ENCODE data around the gene DDX19B.
A peak's percentile ranks its signal among the peaks of the same experiment; 100 is the strongest.
"Not testable (repeated sequence)": the region's sequence is repeated elsewhere in the genome, so short reads cannot be mapped to it uniquely, and the experiment has no call there.

The DDX19B gene

DNA sequence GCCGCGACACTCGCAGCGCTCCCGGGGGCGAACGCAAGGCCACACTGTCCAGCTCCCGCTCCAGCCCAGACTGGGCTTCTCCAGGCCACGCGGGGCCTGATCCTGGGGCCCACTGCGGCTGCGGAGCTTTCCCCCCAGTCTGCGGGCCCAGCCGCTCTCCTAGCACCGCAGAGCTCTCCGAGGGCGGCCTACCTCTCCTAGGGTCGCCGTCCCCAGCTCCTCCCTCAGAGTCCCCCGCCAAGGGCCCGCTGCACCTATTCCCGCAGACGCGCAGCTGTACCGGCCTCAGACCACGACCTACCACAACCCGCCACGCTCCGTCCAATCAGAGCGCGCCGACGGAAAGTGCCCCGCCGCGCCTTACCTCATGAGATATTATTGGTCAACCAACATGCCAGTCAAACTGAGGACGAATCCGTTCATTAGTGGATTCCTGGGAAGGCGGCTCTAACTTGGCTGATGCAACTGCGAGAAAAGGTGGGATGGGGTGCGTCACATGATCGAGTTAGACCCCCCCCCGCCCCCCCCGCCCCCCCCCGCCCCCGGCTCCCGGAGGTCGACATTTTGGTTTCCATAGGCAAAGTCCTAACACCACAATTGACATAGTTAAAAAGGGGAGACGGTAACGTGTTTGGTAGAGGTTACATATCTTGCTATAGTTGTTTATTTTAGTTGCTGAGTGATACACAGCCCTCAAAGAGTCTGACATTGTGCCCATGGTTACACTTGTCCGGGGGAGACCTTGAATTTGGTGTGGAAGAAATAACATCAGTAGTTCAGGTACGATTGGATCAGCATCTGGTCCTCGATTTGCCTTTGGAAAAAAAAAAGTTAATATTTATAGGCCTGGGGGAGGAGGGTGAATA, 9.5 kb upstream of the DDX19B start, which contains the start of gene AARS1:
Gene AARS1, minus strand, starts transcription at position 278 of the 866 bp plus-strand sequence. CDS start 6,743 bp downstream, outside the sequence.
- DNase-seq, result peak; percentile 99

DNA sequence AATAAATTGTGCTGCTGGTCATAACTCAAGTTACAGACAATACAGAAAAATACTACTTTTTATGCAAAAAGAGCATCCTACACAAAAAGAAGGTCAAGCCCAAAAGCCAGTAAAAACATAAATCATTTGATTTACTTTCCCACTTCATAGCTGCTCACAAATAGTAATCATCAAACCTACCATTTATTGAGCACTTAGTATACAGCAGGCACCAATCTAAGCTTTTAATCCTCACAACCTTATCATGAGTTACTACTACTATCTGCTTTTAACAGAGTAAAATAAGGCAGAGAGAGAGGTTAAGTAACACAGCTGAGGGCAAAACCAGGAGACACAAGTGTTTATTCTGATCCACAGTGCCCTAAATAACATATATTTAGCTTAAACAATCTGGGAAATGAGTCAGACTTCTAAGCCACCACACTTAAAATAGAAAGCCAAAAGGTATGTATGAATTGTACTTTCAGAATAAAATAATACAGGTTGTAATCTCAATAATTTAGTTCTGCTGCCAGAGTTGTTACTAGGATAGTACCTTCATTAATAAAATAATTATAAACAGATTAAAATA, 8.0 kb upstream of the DDX19B start:
- no peak for DNase-seq

DNA sequence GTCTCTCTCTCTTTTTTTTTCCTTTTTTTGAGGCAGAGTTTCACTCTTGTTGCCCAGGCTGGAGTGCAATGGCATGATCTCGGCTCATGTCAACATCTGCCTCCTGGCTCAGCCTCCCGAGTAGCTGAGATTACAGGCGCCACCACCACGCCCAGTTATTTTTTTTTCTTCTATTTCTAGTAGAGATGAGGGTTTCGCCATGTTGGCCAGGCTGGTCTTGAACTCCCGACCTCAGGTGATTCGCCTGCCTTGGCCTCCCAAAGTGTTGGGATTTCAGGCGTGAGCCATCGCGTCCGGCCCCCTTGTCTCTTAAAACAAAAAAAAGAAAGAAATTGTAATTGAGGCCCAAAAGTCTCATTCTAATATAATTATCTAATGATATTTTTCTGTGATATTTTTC, 6.8 kb upstream of the DDX19B start:
- DNase-seq, result not testable (repeated sequence)

DNA sequence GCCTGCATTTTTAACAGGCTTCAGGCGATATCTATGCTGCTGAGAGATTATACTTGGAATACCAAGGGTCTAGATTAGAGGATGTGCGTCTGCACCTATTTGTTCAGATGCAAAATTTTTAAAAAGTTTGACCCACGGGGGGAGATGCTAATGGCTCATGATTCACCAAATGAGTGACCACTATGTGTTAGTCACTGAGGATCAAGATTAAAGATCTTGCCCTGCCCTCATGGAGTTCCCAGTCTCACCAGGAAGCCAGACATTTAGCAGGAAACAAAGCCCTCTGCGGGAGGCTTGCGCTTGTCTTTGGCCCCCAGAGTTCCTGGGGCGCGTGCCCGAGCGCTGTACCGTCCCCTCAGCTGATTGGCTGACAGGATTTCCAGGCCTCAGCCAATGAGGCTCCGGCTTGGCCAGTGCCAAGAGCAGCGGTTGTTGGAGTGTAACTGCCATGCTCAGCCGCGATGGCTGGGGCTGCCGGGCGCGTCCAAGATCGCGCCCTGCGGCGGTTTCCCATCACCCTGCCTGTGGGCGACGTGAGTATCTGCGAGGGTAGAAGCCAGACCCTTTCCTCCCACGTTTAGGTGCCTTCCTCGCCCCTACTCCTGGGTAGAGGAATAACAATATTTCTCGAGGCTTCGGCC, 4.5 kb upstream of the DDX19B start:
- DNase-seq, result no peak

DNA sequence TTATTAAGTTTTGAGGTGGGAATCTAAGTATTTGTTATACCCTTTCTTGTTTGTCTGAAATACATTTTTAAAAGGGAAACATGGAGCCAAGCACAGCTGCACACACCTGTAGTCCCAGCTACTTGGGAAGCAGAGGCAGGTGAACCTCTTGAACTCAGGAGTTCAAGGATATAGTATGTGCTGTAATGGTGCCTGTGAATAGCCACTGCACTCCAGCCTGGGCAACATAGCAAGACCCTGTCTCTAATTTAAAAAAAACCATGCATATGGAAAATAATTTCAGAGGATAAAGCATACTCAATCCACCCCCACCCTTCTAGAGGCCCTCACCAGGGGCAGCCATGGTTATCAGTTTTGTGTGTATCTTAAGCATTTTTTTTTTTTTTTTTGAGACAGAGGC, 3.4 kb upstream of the DDX19B start:
- DNase-seq, result no peak

DNA sequence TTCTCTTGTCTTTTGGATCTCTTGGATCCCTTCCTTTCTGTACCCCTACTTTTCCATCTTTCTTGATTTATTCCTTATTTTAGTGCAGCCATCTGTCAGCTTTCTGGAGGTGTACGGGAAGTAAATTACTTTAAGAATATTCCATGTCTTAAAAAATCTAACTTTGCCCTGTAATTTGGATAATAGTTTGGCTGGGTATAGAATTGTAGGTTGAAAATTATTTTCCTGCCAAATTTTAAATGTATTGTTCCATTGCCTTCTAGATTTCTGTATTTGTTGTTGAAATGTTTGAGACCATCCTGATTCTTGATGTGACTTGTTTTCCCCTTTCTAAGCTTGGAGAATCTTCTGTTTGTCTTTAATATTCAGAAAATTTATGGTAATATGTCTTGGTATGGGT, 2.1 kb downstream of the DDX19B start:
- no peak for DNase-seq

DNA sequence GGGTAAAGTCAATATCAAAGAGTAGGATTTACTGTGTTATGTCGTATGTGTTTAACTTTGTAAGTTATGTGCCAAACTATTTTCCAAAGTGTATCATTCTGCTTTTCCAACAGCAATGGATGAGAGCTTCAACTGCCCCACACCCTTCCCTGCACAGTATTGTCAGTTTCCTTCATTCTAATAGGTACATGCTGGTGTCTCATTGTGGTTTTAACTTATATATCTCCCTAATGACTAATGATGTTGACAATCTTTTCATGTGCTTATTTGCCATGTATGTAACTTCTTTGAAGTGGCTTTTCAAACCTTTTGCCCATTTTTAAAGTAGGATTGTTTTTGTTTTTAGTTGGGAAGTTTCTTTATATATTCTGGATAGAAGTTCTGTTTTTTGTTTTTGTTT, 3.8 kb downstream of the DDX19B start:
- DNase-seq, result no peak

DNA sequence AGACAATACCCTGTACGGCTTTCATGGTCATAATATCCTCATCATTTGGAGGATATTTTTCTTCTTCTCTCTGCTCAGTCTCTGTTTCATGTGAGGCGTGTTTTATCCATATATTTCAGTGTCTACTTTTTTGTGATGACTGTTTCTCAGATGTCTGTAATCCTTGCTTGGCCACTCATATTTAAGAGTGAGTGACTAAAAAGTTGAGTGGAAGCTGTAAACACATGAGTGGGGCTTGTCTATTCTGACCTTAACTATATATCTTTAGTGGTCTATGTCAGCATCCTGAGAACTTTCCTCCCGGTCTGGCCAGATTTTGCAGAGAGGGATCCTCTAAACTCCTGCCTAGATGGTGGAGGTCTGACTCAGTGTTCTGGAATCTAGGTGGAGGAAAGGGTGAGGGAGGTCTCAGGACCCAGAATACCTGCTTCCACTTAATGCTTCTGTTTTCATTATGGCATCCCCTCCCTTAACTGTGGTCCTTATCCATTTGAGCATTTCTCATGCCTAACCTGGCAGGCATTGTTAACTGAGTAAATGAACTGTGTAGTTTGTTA, 6.0 kb downstream of the DDX19B start:
- DNase-seq, result no peak

DNA sequence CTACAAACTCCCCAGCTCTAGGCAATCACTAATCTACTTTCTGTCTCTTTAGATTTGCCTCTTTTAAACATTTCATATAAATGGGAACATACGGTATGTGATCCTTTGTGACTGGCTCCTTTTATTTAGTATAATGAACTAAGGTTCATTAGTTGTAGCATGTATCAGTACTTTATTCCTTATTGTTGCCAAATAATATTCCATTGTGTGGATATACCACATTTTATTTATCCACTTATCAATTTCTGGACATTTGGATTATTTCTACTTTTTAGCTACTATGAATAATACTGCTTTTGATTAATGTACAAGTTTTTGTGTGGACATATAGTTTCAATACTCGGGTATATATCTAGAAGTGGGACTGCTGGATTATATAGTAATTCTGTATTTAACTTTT, 7.9 kb downstream of the DDX19B start:
- DNase-seq, result no peak

DNA sequence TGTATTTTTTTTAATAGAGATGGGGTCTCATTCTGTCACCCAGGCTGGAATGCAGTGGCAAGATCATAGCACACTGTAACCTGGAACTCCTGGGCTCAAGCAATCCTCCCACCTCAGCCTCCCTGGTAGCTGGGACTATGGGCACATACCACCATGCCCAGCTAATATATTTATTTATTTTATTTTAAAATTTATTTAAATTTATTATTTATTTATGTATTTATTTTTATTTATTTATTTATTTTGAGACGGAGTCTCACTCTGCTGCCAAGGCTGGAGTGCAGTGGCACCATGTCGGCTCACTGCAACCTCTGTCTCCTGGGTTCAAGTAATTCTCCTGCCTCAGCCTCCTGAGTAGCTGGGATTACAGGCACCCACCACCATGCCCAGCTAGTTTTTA, 8.7 kb downstream of the DDX19B start:
- DNase-seq, result not testable (repeated sequence)

DNA sequence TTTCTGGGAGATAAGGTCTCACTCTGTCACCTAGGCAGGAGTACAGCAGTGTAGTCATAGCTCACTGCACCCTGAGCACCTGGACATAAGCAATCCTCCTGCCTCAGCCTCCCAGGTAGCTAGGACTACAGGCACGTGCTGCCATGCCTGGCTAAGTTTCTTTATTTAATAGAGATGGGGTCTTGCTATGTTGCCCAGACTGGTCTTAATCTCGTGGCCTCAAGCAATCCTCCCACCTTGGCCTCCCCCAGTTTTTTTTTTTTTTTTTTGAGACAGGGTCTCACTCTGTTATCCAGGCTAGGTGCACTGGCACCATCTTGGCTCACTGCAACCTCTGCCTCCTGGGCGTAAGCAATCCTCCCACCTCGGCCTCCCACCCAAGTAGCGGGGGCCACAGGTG, 21.1 kb downstream of the DDX19B start:
- no peak for DNase-seq

DNA sequence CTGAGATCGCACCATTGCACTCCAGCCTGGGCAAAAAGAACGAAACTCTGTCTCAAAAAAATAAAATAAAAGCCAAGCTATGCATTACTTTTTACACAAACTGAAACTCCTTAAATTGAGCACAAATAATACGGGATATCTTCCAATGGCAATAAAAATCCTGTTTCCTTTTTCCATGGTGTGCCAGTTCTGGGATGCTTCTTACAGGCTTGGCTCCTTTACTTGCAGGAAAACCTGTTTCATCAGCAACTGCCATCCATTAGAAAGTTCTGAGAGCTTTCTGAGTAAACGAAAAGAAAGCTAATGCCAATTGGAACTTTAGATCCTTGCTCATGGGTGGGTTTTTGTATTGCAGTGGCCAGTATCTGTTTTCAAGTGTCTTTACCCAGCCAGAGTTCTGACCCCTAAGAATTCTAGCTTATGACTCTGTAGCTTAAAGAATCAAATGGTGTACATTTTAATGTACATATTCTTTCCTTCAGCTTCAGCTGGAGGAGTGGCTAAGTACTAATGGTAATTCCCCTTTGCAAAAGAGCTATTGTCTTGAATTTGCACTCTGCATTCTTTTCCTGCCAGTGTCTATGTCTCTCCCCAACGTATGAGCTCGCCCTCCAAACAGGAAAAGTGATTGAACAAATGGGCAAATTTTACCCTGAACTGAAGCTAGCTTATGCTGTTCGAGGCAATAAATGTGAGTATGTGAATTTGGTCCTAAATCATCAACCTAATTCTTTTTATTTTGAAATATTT, 26.2 kb downstream of the DDX19B start:
- no peak for DNase-seq

DNA sequence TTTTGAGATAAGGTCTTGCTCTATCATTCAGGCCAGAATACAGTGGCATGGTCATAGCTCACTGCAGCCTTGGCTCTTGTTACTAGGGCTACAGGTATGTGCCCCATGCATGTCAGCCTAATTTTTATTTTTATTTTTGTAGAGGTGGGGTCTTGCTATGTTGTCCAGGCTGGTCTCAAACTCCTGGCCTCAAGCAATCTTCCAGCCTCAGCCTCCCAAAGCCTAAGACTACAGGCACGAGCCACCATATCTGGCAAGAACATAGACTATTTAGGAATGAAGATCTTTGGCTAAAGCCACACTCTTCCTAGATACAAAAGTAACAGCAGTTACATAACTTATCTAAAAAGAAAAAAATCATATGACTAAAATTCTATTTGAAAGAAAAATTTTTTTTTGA, 32.1 kb downstream of the DDX19B start:
- DNase-seq, result no peak

DNA sequence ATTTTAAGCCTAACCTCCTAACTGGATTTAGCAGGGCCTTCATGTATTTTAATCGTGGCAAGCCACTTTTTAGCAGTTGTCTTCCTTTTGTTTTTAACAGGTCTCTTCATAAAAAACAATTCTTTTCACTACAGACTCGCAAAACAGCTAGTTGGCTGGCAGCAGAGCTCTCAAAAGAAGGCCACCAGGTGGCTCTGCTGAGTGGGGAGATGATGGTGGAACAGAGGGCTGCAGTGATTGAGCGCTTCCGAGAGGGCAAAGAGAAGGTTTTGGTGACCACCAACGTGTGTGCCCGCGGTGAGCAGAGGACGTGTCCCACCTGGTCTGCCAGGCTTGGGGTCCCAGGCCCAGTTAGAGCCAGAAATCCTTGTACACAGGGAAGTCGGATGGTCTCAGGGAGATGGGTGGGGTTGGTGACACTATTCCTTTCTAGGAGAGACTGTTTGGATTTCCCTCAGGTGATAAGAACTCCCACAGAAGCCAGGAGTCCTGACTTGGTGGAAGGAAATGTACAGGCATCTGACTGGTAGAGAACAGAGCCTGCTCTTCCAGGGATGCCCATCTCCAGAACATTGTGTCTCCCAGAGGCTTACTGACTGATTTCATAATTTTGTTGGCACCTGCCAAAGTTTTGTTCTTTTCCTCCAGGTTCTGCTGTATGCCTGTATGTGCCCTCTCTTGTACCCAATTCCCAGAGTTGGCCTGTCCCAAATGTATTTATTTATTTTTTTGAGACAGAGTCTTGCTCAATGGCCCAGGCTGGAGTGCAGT, 32.8 kb downstream of the DDX19B start:
- no peak for DNase-seq

DNA sequence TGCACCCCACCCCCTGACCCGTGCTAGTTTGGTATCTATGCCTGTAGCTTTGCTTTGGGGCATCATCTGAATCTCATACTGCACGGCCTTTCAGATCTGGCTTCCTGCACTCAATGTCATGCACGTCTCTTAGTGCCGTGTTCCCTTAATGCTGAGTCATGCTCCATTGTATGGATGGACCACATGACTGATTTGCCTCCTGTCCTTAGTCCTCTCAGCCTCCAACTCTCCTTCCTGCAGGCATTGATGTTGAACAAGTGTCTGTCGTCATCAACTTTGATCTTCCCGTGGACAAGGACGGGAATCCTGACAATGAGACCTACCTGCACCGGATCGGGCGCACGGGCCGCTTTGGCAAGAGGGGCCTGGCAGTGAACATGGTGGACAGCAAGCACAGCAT, 33.7 kb downstream of the DDX19B start:
- not testable (repeated sequence) for DNase-seq

DNA sequence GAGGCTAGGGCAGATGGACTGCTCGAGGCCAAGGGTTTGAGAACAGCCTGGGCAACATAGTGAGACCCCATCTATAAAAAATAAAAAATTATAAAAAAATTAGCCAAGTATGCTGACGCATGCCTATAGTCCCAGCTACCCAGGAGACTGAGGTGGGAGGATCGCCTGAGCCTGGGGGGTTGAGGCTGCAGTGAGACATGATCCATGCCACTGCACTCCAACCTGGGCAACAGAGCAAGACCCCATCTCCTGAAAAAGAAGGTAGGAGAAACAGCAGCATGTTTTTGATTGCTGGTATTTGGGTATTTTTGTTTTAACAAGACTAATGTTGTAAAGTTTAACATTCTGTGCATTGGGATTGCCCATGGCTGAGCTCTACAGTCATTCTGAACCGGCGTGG, 38.8 kb downstream of the DDX19B start:
- no peak for DNase-seq

DNA sequence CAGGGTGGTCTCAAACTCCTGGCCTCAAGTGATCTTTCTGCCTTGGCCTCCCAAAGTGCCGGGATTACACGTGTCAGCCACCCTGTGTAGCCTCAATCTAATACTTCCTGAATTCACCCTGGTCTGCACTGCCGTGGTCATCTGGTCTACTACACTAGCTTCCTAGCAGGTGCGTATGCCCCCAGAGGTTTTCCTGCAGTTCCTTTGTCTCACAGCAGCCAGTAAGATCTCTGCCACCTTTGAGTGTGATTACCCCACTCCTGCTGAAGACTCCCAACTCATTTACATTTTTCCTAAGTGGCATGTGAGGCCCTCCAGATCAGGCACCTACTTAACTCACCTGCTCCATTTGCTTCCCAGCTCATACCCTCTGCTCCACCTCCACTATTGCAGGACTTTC, 42.6 kb downstream of the DDX19B start:
- DNase-seq, result no peak

DNA sequence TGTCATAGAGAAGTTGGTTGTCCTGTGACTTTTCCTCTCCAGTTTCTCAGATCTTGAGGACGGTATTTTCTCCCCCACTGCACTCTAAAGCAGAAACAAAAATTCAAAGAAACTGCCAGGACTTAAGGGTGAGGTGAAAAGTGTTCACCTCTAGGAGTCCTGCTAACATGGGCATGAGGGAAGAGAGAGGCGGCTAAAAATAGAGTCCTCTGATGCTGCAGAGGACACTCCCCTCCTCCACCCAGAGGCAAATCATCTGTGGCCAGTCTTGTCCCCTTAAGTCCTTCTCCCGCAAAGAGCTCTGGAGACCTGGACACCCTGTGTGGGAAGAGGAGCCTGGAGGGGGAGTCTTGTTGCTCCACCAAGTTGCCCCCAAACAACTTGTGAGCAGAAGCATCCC, 43.0 kb downstream of the DDX19B start:
- no peak for DNase-seq

DNA sequence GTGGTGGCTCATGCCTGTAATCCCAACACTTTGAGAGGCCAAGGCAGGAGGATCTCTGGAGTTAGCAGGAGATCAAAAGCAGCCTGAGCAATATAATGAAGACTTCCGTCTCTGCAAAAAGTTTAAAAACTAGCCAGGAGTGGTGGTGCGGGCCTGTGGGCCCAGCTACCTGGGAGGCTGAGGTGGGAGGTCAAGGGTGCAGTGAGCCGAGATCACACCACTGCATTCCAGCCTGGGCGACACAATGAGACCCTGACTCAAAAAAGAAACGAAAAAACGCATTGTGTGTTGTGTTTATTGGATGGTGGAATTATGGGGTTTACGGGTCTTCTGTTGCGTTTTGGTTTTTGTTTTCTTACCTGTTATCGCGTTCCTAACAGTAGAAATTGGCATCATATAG, 46.9 kb downstream of the DDX19B start:
- DNase-seq, result no peak

DNA sequence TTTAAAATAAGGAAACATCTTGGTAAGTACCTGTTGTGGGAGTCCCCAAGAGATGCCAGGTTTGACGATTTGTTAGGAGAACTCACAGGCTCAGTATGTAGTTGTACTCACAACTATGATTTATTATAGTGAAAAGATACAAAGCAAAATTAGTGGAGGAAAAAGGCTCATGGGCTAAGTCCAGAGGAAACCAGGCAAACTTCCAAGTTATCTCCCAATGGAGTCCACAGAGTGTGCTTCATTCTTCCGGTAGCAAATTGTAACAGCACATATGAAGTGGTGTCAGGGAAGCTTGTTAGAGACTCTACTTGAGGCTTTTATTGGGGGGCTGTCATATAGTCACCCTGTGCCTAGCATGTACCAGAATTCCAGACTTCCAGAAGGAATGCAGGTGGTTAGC, 50.0 kb downstream of the DDX19B start:
- DNase-seq, result no peak

DNA sequence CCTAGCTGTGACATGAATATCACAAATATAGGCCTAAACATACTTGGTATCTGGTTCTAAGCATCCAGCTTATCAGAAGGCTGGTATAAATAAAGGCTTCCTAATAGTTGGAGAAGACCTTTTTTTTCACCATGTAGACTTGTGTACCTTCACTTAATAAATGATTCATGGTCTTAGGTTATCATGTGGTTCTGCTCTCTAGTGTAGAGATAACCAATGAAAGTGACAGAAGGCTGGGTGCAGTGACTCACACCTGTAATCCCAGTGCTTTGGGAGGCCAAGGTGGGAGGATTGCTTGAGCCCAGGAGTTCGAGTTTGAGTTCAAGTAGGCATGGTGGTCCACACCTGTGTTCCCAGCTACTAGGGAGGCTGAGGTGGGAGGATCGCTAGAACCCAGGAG, 50.8 kb downstream of the DDX19B start:
- DNase-seq, result no peak

DNA sequence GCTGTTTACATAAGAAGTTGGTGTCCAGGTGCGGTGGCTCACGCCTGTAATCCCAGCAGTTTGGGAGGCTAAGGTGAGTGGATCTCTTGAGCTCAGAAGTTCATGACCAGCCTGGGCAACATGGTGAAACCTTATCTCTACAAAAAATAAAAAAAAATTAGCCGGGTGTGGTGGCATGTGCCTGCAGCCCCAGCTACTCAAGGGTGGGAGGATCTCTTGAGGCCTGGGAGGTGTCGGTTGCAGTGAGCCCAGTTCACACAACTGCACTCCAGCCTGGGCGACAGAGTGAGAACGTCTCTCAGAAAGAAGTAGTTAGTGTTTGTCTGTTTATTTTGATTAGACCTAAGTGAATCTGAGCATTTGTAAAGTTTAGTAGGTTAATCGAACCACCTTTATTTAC, 60.6 kb downstream of the DDX19B start:
- no peak for DNase-seq

Data from NCI-H2171 (cell line).